Measurements from ENCODE around the gene KIAA0930.

DNA sequence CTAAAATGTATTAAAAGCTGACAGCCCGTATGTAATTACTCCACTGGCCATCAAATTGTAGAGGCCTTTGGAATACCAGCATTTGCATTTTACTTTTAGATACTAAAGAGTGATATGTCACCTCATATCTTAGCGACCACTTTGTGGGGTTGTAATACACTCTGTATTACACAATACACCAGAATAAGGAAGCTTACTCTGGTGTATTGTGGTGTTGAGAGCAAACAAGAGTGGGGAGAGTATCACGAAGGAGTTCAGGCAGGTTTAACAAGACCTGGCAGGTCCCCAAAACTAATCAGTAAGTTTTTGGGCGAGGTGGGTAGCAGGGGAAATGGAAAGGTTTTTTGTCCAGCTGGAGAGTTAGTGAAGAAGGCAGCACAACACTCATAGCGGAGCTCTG is 73.8 kb downstream of the KIAA0930 start:
- TF ChIP-seq, protein P1, sequence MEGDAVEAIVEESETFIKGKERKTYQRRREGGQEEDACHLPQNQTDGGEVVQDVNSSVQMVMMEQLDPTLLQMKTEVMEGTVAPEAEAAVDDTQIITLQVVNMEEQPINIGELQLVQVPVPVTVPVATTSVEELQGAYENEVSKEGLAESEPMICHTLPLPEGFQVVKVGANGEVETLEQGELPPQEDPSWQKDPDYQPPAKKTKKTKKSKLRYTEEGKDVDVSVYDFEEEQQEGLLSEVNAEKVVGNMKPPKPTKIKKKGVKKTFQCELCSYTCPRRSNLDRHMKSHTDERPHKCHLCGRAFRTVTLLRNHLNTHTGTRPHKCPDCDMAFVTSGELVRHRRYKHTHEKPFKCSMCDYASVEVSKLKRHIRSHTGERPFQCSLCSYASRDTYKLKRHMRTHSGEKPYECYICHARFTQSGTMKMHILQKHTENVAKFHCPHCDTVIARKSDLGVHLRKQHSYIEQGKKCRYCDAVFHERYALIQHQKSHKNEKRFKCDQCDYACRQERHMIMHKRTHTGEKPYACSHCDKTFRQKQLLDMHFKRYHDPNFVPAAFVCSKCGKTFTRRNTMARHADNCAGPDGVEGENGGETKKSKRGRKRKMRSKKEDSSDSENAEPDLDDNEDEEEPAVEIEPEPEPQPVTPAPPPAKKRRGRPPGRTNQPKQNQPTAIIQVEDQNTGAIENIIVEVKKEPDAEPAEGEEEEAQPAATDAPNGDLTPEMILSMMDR (IDR thresholded peaks at IDR 0.05) = no peak
- no peak for TF ChIP-seq POLR2A (IDR thresholded peaks at IDR 0.05)

Data from right lobe of liver (tissue), 4 donors.